ENCODE measurements around the gene USP48. TPM values are rescaled to one million over a fixed set of nuclear protein-coding genes. Genes with fewer than 3 reads are reported as not detected.
A peak's percentile ranks its signal among the peaks of the same experiment; 100 is the strongest.
"Not testable (repeated sequence)": the region's sequence is repeated elsewhere in the genome, so short reads cannot be mapped to it uniquely, and the experiment has no call there.

Gene USP48
- total RNA-seq, 1 donor from 2014 or later = 67.5 TPM

- no peak overlapping the region for H3K27ac ChIP-seq
- peaks cover 13% of the 10 kb centered on the region for H3K4me1 ChIP-seq
- TF ChIP-seq CTCF (IDR thresholded peaks at IDR 0.05) (no peak), POLR2A (IDR thresholded peaks at IDR 0.05) (no peak), POLR2AphosphoS5 (IDR thresholded peaks at IDR 0.05; ENCODE audit: insufficient read depth in 1 of 2, low read depth in 1 of 2) (no peak)
- no peak overlapping the region for H3K4me3 ChIP-seq
- intact Hi-C loops (cut with DNase I) = no loop called here
- H3K36me3 ChIP-seq = no peaks in the 10 kb centered on the region
- H3K27me3 ChIP-seq = no peaks in the 10 kb centered on the region
- no peak for DNase-seq (ENCODE audit: extremely low spot score in 2 of 2)
- no peaks in the 10 kb centered on the region for H3K9me3 ChIP-seq
Observed at GRCh38 chr1:21786640-21787039, 3.7 kb upstream of the USP48 start.

DNA sequence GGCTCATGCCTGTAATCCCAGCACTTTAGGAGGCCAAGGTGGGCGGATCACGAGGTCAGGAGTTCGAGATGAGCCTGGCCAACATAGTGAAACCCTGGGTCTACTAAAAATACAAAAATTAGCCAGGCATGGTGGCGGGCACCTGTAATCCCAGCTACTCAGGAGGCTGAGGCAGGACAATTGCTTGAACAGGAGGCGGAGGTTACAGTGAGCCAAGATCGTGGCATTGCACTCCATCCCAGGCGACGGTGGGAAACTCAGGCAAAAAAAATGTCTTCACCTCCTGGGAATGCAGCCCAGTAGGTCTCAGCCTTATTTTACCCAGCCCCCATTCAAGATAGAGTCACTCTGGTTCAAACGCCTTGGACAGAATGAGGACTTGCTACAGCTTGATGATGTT, 2.8 kb upstream of the USP48 start:
- H3K9me3 ChIP-seq; H3K27me3 ChIP-seq; intact Hi-C loops (cut with DNase I); H3K27ac ChIP-seq; H3K4me3 ChIP-seq; DNase-seq (ENCODE audit: extremely low spot score in 2 of 2); H3K36me3 ChIP-seq: not testable (repeated sequence)
- H3K4me1 ChIP-seq = peaks cover 22% of the 10 kb centered on the region

DNA sequence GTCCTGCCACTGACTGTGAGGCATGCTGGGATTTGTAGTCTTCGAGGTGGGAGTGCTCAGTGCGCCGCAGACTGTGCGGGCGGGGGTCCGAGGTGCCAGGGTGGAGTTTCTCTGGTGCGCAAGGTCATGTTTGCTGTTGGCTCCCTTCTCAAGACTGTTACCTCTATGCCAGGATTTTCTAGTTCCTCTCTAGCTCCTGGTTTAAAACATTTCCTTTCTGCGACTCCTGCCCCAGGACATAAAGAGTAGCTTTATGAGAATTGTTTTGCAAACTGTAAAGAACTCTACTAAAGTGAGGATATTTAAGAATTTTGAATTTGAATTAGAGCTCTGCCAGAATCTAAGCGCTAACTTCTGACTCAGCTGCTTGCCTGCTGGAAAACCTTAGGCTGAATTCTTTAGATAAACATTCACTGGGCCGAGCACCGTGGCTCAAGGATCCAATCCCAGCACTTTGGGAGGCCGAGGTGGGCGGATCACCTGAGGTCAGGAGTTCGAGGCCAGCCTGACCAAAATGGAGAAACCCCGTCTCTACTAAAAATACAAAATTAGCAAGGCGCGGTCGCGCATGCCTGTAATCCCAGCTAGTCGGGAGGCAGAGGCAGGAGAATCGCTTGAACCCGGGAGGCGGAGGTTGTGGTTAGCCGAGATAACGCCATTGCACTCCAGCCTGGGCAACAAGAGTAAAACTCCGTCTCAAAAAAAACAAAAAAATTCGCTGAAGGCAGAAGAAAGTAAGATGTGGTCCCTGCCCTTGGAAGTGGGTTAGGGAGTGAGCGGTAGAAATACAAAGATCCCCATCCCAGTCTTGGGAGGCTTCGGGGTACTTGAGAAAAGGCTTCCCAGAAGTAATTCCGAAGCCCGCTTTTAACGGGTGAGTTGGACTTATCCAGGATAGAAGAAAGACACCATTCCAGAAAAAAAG, 992 bp upstream of the USP48 start:
- no peaks in the 10 kb centered on the region for H3K9me3 ChIP-seq
- TF ChIP-seq CTCF (IDR thresholded peaks at IDR 0.05) (no peak), POLR2AphosphoS5 (IDR thresholded peaks at IDR 0.05; ENCODE audit: insufficient read depth in 1 of 2, low read depth in 1 of 2) (no peak), POLR2A (IDR thresholded peaks at IDR 0.05) (no peak)
- peak overlapping the region; percentile 99 for H3K27ac ChIP-seq
- peaks cover 33% of the 10 kb centered on the region for H3K4me1 ChIP-seq
- intact Hi-C loops (cut with DNase I) = no loop called here
- no peaks in the 10 kb centered on the region for H3K36me3 ChIP-seq
- H3K4me3 ChIP-seq = peak overlapping the region; percentile 71 to 77
- no peaks in the 10 kb centered on the region for H3K27me3 ChIP-seq
- no peak for DNase-seq (ENCODE audit: extremely low spot score in 2 of 2)

DNA sequence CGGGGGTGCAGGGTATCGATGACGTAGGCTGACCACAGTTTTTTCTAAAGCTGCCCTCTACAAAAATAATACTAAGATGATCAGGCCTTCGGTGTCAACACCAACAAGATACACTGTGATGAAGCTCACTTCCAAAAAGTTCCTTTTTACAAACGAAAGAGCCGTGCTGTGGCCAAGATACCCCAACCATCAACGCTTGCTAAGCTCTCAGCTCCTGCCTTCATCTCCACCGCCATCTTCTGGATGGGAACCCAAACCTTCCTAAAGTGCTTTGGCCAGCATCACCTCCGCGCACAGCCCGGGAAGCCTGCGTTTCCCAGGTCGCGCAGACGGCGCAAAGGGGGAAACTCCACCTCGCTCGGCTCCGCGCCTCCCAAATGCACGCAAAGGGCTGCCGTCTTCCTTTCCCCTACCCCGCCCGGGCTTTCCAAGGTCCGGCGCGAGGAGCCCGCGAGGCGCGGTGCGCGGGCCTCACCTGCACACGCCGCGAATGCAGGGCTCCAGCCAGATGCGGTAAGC, 541 bp downstream of the USP48 start:
- Histone ChIP-seq H3K27ac (peak overlapping the region; percentile 99), H3K9me3 (no peaks in the 10 kb centered on the region), H3K36me3 (no peaks in the 10 kb centered on the region), H3K27me3 (no peaks in the 10 kb centered on the region), H3K4me3 (peak overlapping the region; percentile 71 to 77), H3K4me1 (peaks cover 29% of the 10 kb centered on the region)
- DNase-seq (ENCODE audit: extremely low spot score in 2 of 2) = no peak
- intact Hi-C loops (cut with DNase I) = no loop called here
- TF ChIP-seq CTCF (IDR thresholded peaks at IDR 0.05) = no peak
- no peak for TF ChIP-seq POLR2A (IDR thresholded peaks at IDR 0.05)
- no peak for TF ChIP-seq POLR2AphosphoS5 (IDR thresholded peaks at IDR 0.05; ENCODE audit: insufficient read depth in 1 of 2, low read depth in 1 of 2)

DNA sequence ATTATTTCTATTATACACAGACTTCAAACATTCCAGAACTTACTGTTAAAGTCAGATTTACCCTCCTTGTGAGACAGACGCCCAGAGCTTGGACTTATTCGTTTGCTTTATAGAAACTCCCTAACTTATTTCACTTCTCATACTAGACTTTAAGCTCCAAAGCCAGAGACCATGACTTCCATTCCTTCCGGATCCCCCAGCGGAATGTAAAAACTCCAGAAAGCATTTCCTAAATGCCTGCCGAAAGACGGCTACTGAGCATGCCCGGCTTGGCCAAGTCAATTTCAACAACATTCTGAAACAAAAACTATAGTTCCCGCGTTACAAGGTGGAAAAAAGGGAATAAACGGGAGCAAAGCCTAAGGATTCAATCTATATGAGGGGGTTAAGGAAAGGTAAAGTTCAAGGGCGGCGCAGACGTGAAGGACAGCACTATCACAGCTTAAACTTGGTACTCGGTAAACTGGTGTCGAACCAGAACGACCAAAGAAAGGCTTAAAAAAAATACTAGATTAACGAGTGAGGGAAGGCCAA, 1.1 kb downstream of the USP48 start:
- no peaks in the 10 kb centered on the region for H3K9me3 ChIP-seq
- peaks cover 29% of the 10 kb centered on the region for H3K4me1 ChIP-seq
- no peaks in the 10 kb centered on the region for H3K36me3 ChIP-seq
- no peak for TF ChIP-seq POLR2AphosphoS5 (IDR thresholded peaks at IDR 0.05; ENCODE audit: insufficient read depth in 1 of 2, low read depth in 1 of 2)
- TF ChIP-seq POLR2A (IDR thresholded peaks at IDR 0.05) = no peak
- TF ChIP-seq CTCF (IDR thresholded peaks at IDR 0.05) = no peak
- peak overlapping the region; percentile 71 to 77 for H3K4me3 ChIP-seq
- intact Hi-C loops (cut with DNase I) = no loop called here
- no peaks in the 10 kb centered on the region for H3K27me3 ChIP-seq
- peak overlapping the region; percentile 99 for H3K27ac ChIP-seq
- DNase-seq (ENCODE audit: extremely low spot score in 2 of 2) = no peak

All from vagina (tissue), 2 donors.